ENCODE results near the gene BOD1L1. TPM values are rescaled to one million over a fixed set of nuclear protein-coding genes. Genes with fewer than 3 reads are reported as not detected.

The BOD1L1 gene
- total RNA-seq, 1 experiment from 2014 or later = 14.3 TPM

- no peak for DNase-seq (ENCODE audit: extremely low read depth, low read depth)
Observed at GRCh38 chr4:13540446-13541175, 86.9 kb downstream of the BOD1L1 start.

GRCh38 chr4:13539619-13540445 lies 87.7 kb downstream of the BOD1L1 start:
- DNase-seq (ENCODE audit: extremely low read depth, low read depth) = no peak

DNA sequence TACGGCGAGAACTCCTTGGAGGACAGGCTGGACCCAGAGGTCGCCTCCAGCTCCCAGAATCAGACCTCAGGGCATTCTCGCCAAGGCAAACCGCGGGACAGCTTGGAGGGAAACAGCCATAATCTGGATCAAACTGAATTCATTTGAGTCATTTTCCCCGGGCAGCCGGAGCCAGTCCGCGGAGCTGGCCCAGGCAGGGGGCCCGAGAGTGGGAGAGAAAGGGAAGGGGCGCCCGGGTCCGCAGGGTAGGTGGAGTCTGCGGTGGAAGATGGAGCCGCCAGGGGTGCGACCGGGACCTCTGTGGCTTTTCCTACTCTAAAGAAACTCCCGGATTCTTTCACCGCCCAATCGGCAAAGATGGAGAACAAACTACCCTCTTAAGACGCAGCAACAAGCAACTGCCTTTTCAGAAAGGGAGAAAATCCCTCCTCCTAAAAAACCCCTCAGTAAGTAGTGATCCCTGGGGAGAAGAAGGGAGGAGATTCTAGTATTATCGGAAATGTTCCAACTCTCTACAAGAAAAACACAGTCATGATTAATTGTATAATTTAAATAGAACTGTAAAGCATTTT lies 88.4 kb downstream of the BOD1L1 start:
- no peak for DNase-seq (ENCODE audit: extremely low read depth, low read depth)

DNA sequence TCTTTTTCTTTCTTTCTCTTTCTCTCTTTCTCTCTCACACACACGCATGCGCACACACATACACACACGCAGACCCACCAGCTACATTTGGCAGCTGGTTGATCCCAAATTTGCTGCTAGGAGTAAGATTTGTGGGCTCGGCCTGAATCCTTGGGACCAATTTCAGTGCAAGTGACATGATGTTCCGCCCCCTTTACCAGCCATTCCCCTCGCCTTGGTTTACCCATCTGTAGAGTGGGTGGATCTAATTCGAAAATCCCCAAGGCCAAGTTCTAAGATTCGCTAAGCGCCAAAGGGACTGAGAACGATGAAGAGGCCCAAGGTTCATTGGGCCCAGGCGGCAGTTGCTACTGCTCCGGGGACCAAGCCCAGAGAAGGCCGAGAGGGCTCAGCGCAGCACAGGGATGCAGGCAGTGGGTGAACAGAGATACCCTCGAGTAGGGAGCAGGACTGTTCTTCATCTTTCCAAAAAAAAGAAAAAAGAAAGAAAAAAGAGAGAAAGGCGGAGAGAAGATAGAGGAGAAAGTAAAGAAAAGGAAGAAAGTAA lies 89.0 kb downstream of the BOD1L1 start:
- DNase-seq (ENCODE audit: extremely low read depth, low read depth) = no peak

GRCh38 chr4:13537832-13538177 lies 89.7 kb downstream of the BOD1L1 start:
- DNase-seq (ENCODE audit: extremely low read depth, low read depth) = no peak

GRCh38 chr4:13537011-13537831 lies 90.3 kb downstream of the BOD1L1 start:
- DNase-seq (ENCODE audit: extremely low read depth, low read depth) = no peak

DNA sequence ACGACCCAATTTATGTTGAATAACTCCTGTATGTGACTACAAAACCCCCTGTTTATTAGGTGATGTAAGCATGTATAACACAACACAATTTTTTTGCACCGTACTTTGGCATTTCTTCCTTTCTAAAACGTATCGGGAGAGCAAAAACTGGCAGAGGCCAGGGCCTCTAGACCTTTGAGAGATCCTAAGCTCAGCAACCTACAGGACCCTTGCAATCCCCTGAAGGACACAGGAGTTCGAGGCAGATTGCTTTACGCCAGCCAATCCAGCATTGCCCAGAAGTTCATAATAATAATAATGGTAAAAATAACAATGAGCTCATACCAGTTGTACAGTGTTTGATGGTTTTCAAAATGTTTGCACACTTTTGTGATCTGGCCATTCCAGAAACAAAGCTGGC lies 90.9 kb downstream of the BOD1L1 start:
- no peak for DNase-seq (ENCODE audit: extremely low read depth, low read depth)

GRCh38 chr4:13535708-13536361 lies 91.7 kb downstream of the BOD1L1 start:
- no peak for DNase-seq (ENCODE audit: extremely low read depth, low read depth)

DNA sequence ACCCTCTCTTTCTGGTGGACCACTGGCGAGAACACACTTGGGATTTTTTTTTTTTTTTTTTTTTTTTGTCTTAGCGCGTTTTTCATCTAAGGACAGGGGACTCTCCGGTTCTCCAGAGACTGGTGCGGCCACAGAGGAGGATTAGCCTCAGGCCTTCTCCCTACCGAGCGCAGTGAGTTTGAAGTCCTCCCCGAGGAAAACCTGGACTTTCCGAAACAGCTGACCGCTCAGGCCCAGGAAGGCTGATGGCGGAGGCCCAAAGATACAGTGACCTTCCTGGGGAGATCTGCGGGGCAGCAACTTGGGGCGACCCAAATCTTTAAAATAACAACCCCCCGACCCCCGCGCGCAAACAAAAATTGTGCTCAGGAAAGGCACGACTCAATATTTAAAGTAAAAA lies 92.4 kb downstream of the BOD1L1 start:
- no peak for DNase-seq (ENCODE audit: extremely low read depth, low read depth)

- no peak for DNase-seq (ENCODE audit: extremely low read depth, low read depth)
Observed at GRCh38 chr4:13534344-13535063, 93.0 kb downstream of the BOD1L1 start.

DNA sequence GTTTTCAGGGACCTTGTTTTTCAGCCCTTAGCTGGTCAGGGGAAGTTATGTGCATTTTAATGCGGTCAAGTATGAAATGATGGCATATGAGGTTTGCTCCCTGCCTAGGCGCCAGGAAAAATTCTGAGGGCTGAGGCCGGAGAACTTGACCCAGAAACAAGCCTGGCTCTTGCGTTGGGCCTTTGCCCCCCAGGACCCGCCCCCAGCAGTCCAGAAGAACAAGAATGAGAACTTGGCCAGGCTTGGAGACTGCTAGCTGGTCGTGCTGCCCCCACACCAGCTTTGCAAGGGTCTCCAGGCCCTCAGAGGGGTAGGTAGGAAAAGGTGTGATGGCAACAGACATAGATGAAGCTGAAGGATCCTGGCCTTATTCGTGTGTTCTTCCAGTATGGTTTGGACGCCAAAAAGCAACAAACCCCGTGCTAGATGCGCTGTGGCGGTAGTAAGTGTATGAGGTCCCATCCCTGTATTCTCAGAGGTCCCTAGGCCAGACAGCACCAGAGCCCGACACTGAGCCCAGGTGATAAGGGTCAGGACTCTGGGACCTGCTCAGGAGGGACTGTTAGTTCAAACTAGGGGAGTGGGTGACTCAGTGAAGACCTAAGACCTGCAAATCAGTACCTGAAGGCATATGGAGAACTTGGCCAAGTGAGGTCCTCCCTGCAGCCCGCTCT lies 93.7 kb downstream of the BOD1L1 start:
- DNase-seq (ENCODE audit: extremely low read depth, low read depth) = no peak

DNA sequence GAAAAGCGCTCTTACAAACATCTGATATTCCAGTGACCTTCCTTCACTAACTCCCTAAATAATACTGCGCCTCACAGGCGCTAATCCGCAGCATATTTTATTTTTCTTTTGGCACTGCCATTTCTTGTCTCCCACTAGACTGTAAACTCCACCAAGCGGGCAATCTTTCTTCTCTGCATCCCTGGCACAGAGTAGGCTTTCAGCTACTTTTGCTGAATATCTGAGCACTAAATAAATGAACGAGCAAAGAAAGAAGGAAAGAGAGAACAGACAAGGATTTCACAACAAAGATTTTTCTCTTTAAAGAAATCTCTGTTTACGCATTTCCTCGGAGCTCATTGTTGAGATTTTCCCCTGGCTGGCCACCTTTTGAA lies 95.9 kb downstream of the BOD1L1 start:
- no peak for DNase-seq (ENCODE audit: extremely low read depth, low read depth)

GRCh38 chr4:13530823-13531624 lies 96.5 kb downstream of the BOD1L1 start:
- DNase-seq (ENCODE audit: extremely low read depth, low read depth) = no peak

- DNase-seq (ENCODE audit: extremely low read depth, low read depth) = no peak
Observed at GRCh38 chr4:13529128-13529919, 98.2 kb downstream of the BOD1L1 start.

DNA sequence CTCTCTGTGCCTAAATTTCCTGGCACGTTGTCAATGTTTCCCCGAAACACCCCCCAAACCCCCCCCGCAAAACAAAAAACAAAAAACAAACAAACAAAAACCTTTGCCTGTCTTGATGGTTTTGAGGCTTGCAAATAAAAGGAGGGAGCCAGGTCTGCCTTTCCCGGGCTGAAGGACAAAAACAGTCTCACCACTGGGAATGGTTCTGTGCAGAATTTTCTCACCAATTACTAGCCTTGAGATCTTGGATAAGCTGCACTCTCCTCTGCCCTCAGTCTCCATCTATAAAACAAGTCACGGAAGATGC lies 98.8 kb downstream of the BOD1L1 start:
- DNase-seq (ENCODE audit: extremely low read depth, low read depth) = no peak

- no peak for DNase-seq (ENCODE audit: extremely low read depth, low read depth)
Observed at GRCh38 chr4:13527981-13528820, 99.3 kb downstream of the BOD1L1 start.
